Measurements from ENCODE around the gene ACRBP. TPM values are rescaled to one million over a fixed set of nuclear protein-coding genes. Genes with fewer than 3 reads are reported as not detected.
"Not testable (repeated sequence)": the region's sequence is repeated elsewhere in the genome, so short reads cannot be mapped to it uniquely, and the experiment has no call there.

ACRBP gene
- total and polyA plus RNA-seq, 9 donors = 0.30 to 2.9 (median 0.92) TPM

DNA sequence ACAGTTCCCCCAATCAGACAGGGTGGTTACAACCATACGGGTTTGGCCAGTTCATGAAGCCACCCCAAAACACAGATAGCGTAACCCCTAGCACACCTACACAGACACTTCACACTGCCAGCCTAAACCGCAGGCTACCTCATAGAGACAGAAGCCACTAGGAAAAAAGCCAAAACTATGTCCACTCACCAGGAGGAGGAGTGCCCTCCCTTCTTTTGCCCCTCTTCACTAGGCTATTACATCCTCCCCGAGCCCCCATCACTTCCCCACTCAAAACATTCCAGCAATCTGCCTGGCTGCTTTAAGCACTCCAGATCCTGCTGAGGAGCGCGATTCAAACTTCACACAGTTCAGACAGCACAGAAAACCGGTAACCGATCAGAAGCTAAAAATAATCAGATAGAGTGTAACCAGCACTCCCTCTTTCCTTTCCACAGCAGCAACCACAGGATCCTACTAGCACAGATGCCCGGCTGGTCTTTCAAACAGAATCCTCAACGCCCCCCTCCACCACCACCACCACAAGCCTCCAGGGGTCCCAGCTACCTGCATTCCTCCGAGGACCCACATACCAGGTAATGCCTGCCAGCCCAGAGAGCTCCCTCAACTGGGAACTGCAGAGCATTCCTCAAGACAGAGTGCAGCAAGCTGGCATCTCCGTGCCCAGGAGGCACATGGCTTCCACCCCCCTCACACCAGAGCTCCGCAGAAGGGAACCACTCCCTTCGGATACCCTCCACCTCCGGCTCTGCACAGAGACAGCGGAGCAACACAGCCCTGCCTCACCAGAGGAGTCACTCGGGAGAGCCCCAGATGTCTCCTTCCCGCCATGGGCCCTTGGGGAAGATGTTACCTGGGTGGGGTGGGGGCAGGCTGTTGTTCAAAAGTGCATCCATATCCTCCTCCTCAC, 41.6 kb downstream of the ACRBP start:
- Histone ChIP-seq H3K9me3 (no peaks in the 10 kb centered on the region), H3K4me1 (ENCODE audit: insufficient read depth) (peaks cover 23% of the 10 kb centered on the region), H3K4me3 (peak overlapping the region; percentile 98), H3K27ac (peak overlapping the region; percentile 93 to 97), H3K27me3 (no peaks in the 10 kb centered on the region), H3K36me3 (no peaks in the 10 kb centered on the region)
- TF ChIP-seq EP300 (IDR thresholded peaks at IDR 0.05) = no peak
- TF ChIP-seq, protein P1, sequence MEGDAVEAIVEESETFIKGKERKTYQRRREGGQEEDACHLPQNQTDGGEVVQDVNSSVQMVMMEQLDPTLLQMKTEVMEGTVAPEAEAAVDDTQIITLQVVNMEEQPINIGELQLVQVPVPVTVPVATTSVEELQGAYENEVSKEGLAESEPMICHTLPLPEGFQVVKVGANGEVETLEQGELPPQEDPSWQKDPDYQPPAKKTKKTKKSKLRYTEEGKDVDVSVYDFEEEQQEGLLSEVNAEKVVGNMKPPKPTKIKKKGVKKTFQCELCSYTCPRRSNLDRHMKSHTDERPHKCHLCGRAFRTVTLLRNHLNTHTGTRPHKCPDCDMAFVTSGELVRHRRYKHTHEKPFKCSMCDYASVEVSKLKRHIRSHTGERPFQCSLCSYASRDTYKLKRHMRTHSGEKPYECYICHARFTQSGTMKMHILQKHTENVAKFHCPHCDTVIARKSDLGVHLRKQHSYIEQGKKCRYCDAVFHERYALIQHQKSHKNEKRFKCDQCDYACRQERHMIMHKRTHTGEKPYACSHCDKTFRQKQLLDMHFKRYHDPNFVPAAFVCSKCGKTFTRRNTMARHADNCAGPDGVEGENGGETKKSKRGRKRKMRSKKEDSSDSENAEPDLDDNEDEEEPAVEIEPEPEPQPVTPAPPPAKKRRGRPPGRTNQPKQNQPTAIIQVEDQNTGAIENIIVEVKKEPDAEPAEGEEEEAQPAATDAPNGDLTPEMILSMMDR (IDR thresholded peaks at IDR 0.05) = no peak
- no peak for TF ChIP-seq POLR2A (IDR thresholded peaks at IDR 0.05)
- WGBS, 3 donors = 5 to 6% (median 5%) methylated on average over 18 of the region's 18 CpGs
- DNase-seq = peak in 1 of 5 donors; percentile 37
- intact Hi-C loops (cut with DNase I) = no loop called here

DNA sequence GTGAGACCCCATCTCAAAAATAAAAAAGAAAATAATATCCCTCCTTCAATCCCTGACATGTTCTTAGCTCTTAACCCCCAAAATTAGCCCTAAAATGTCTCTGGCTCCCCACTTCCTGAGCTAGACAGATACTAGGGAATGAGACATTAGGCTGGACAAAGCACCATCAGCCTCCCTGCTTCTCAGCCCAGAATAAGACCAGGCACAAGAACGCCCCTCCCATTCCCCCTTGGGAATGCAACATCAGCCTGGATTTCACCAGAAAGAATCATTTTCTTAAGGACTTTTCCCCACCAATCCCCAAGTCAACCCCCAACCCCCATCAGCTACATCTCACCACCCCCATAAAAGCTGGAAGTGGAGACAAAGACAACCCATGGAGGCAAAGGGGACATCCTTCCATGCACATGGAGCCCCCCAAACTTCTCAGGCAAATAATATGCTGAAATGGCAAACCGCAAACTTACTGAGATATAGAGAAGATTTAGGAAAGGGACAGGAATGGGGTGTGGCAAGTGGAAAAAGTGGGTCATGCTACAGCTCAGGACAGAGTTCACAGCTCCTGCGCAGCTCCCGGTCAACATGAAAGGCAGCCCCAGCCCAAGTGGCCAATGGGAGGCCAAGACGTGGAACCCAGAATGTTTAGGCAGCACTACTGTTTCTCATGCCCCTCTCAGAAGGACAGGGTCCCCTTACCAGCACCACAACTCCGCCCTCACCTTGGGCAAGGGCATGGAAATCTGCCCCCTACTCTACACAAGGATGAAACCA, 42.8 kb downstream of the ACRBP start:
- no peak for DNase-seq
- WGBS, 3 donors = 48 to 63% (median 56%) methylated on average over 6 of the region's 6 CpGs
- peaks cover 23% of the 10 kb centered on the region for H3K4me1 ChIP-seq (ENCODE audit: insufficient read depth)
- intact Hi-C loops (cut with DNase I) = loop anchor here in 2 of 4 donors (5.0 kb wide), 1 partner anchor 37 kb away; the partner anchor contains the start of gene NOP2 (in 2 of the 2)
- no peaks in the 10 kb centered on the region for H3K27me3 ChIP-seq
- no peaks in the 10 kb centered on the region for H3K36me3 ChIP-seq
- TF ChIP-seq POLR2A (IDR thresholded peaks at IDR 0.05) (no peak), EP300 (IDR thresholded peaks at IDR 0.05) (no peak)
- TF ChIP-seq, protein P1 (IDR thresholded peaks at IDR 0.05) = no peak
- peak overlapping the region; percentile 98 for H3K4me3 ChIP-seq
- no peaks in the 10 kb centered on the region for H3K9me3 ChIP-seq
- no peak overlapping the region for H3K27ac ChIP-seq

DNA sequence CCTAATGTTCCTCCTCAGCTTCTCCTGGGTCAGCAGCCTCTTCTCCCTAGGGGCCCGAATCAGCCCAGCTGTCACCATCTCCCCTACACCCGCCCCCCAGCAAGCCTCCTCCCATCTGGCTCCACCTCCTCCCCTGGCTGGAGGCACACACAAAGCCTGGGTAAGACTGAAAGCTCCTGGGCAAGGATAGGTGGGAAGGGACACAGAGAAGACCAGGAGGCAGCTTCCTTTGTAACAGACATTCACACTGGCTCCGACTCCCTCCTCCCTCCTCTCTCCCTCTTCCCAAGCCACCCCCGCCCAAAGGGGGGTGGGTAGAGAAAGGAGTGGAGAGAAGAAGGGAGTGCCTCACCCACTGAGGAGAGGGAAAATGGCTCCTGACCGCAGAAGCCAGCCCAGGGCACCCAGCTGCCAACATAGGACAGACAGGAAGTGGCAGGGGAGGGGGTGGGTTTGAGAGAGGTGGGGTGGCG, 44.1 kb downstream of the ACRBP start:
- Histone ChIP-seq H3K36me3 (no peaks in the 10 kb centered on the region), H3K27ac (no peak overlapping the region), H3K27me3 (no peaks in the 10 kb centered on the region), H3K4me3 (no peak overlapping the region), H3K4me1 (ENCODE audit: insufficient read depth) (peaks cover 23% of the 10 kb centered on the region), H3K9me3 (no peaks in the 10 kb centered on the region)
- intact Hi-C loops (cut with DNase I) = loop anchor here in 2 of 4 donors (5.0 kb wide), 1 partner anchor 36 kb away; the partner anchor contains the start of gene NOP2 (in 2 of the 2)
- peak in 1 of 5 donors; percentile 30 for DNase-seq
- WGBS, 3 donors = 18 to 23% (median 22%) methylated on average over 5 to 6 of the region's 6 CpGs
- TF ChIP-seq EP300 (IDR thresholded peaks at IDR 0.05) = no peak
- TF ChIP-seq, protein P1 (IDR thresholded peaks at IDR 0.05) = no peak
- TF ChIP-seq POLR2A (IDR thresholded peaks at IDR 0.05) = no peak

DNA sequence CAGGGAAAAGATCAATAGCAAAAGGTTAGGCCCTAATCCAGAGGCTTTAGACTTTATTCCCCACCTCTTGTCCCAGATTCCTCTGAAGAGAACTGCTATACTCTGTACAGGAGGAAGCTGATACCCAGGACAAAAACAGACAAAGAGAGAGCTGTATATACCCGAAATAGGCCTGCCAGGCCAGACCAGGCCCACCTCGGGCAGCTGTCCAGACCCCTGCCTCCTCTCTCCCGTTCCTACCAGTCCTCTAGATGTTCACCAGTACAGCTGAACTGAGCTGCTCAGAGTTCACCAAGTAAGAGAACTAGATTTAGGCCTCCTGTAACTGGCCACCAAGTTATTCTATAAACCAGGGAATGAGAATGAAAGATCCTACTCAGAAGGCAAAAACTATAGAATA, 44.7 kb downstream of the ACRBP start:
- intact Hi-C loops (cut with DNase I) = loop anchor here in 2 of 4 donors (5.0 kb wide), 1 partner anchor 35 kb away; the partner anchor contains the start of gene NOP2 (in 2 of the 2)
- Histone ChIP-seq H3K4me1 (ENCODE audit: insufficient read depth) (peaks cover 23% of the 10 kb centered on the region), H3K4me3 (no peak overlapping the region), H3K27me3 (no peaks in the 10 kb centered on the region), H3K9me3 (no peaks in the 10 kb centered on the region), H3K36me3 (no peaks in the 10 kb centered on the region), H3K27ac (no peak overlapping the region)
- TF ChIP-seq, protein P1 (IDR thresholded peaks at IDR 0.05) = no peak
- TF ChIP-seq EP300 (IDR thresholded peaks at IDR 0.05) = no peak
- TF ChIP-seq POLR2A (IDR thresholded peaks at IDR 0.05) = no peak
- 27 to 42% (median 33%) methylated on average over 3 of the region's 3 CpGs for WGBS, 3 donors
- no peak for DNase-seq

DNA sequence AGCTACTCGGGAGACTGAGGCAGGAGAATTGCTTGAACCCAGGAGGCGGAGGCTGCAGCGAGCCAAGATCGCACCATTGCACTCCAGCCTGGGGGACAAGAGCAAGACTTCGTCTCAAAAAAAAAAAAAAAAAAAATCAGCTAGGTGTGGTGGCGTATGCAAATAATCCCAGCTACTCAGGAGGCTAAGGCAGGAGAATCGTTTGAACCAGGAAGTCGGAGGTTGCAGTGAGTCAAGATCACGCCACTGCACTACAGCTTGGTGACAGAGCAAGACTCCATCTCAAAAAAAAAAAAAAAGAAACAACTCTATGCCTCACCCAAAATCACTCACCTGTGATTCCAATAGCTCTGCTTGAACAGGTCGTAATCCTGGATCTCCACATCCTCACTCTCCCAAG, 51.6 kb downstream of the ACRBP start:
- H3K36me3 ChIP-seq; intact Hi-C loops (cut with DNase I); DNase-seq; H3K4me3 ChIP-seq; H3K9me3 ChIP-seq; H3K27ac ChIP-seq; H3K4me1 ChIP-seq (ENCODE audit: insufficient read depth); H3K27me3 ChIP-seq: not testable (repeated sequence)
- WGBS, 3 donors = 88 to 90% (median 89%) methylated on average over 10 of the region's 10 CpGs

All from ovary (tissue), 9 donors.